Astrocyte of the spinal cord (primary cell): ENCODE results near the gene NEURL2.
A peak's percentile ranks its signal among the peaks of the same experiment; 100 is the strongest.
"Not testable (repeated sequence)": the region's sequence is repeated elsewhere in the genome, so short reads cannot be mapped to it uniquely, and the experiment has no call there.

Experiments used
- DNase-seq: peaks from one replicate; pipeline ENCODE4 v3.0.0; 2011; ENCODE audit warnings: low read depth, low spot score
- H3K4me3 ChIP-seq: 2 replicates; pipeline ENCODE4 v1.5.1; 2011; ENCODE audit warnings: low read depth, mild to moderate bottlenecking, low read length, moderate library complexity
- in situ Hi-C: cut with HindIII; loops from 2 replicates; pipeline ENCODE4 v1.10.0; 2017; ENCODE audit warnings: low sequenced_read_pairs
- TF ChIP-seq, protein P1 (sequence below): IDR thresholded peaks from 2 replicates; pipeline ENCODE4 v1.5.1; 2012; ENCODE audit warnings: low read depth, mild to moderate bottlenecking, low read length, inconsistent platforms

NEURL2 gene

DNA sequence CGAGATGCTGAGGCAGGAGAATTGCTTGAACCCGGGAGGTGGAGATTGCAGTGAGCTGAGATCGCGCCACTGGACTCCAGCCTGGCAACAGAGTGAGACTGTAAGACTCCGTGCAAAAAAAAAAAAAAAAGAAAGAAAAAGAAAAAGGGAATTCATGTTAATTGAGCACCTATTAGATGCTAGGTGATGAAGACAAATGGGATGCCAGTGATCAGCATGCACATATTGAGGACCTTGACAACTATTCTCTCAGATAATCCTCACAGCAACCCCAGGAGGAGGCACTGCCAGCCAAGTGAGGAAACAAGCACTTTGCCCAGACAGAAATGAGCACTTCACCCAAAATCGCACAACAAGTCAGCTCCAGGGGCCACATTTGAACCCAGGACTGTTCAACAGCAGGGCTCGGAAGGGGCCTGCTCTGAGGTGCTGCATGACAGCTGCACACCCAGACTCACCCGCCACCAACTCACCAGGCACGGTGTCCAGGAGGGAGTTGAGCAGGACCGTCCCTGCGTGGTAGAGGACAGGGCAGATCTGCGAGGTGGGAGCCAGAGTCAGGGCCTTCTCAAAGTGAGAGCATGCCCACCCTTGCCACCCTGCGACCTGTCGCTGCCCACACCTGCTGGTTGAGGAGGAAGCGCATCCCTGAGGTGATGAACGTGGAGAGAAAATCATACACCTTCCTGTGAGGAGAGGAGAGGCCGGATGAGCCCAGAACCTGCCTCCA lies 16.4 kb upstream of the NEURL2 start:
- in situ Hi-C loops: no loop called here
- TF ChIP-seq, protein P1, sequence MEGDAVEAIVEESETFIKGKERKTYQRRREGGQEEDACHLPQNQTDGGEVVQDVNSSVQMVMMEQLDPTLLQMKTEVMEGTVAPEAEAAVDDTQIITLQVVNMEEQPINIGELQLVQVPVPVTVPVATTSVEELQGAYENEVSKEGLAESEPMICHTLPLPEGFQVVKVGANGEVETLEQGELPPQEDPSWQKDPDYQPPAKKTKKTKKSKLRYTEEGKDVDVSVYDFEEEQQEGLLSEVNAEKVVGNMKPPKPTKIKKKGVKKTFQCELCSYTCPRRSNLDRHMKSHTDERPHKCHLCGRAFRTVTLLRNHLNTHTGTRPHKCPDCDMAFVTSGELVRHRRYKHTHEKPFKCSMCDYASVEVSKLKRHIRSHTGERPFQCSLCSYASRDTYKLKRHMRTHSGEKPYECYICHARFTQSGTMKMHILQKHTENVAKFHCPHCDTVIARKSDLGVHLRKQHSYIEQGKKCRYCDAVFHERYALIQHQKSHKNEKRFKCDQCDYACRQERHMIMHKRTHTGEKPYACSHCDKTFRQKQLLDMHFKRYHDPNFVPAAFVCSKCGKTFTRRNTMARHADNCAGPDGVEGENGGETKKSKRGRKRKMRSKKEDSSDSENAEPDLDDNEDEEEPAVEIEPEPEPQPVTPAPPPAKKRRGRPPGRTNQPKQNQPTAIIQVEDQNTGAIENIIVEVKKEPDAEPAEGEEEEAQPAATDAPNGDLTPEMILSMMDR: no peak
- no peak overlapping the region for H3K4me3 ChIP-seq
- DNase-seq: no peak

- DNase-seq: peak; percentile 67
- H3K4me3 ChIP-seq: no peak overlapping the region
- in situ Hi-C loops: no loop called here
- TF ChIP-seq, protein P1: no peak
Measured at GRCh38 chr20:45905505-45906079, 14.6 kb upstream of the NEURL2 start.

DNA sequence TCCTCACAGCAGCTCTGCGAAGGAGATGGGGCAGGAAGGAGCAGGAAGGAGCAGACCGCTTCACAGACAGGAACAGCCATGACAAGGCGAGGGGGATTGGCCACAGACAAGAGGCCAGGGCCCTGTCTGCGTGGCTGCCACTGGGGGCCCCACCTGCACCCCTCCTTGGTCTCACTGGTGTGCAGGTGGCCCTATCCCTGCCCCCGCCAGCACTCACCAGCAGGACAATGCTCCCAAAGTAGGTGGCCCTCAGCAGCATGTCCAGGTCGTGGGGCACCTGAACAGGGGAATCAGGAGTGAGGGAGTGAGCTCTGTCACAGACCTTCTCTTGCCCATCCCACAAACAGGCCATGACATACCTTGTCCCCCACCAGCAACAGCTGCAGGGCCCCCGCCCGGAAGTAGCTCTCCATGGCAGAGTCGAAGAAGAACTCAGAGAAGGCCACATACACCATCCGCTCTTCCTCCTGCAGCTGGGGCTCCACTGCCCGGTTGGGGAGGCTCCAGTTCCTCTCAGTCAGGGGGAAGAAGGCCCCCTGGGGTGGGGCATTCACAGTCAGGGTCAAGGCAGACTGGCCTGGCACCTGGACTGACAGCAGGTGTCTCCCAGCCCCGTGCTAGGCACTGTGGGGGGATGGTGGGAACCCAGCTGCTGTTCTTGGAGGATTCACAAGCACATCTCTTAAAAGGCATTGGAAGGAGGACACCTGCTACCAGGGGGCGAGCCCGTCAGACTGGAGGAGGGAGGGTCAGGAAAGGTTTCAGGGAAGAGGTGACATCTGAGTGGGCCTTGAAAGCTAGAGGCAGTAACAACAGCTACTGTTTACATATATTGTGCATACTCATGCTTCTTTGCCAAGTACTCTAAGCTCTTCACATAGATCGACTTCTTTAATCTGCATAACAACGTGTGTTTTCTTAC lies 13.8 kb upstream of the NEURL2 start:
- DNase-seq: no peak
- in situ Hi-C loops: no loop called here
- TF ChIP-seq, protein P1: no peak
- no peak overlapping the region for H3K4me3 ChIP-seq

GRCh38 chr20:45902199-45902701 lies 11.2 kb upstream of the NEURL2 start:
- in situ Hi-C loops: no loop called here
- DNase-seq: no peak
- no peak overlapping the region for H3K4me3 ChIP-seq
- TF ChIP-seq, protein P1: no peak

- H3K4me3 ChIP-seq, DNase-seq, in situ Hi-C loops: not testable (repeated sequence)
Measured at GRCh38 chr20:45901332-45901731, 10.3 kb upstream of the NEURL2 start.

GRCh38 chr20:45899046-45899835 lies 8.2 kb upstream of the NEURL2 start:
- TF ChIP-seq, protein P1: no peak
- DNase-seq: no peak
- in situ Hi-C loops: no loop called here
- no peak overlapping the region for H3K4me3 ChIP-seq
